ENCODE data around the gene NCBP2.
"Not testable (repeated sequence)": the region's sequence is repeated elsewhere in the genome, so short reads cannot be mapped to it uniquely, and the experiment has no call there.

NCBP2 gene

GRCh38 chr3:196944037-196944790 is 1.9 kb upstream of the NCBP2 start:
- not testable (repeated sequence) for H3K27me3 Mint-ChIP-seq; H3K9me3 Mint-ChIP-seq; ATAC-seq (replicated peaks; ENCODE audit: extremely low read depth, poor library complexity, severe bottlenecking); DNase-seq (ENCODE audit: low spot score in 2 of 2)
- Mint-ChIP-seq H3K36me3 (ENCODE audit: insufficient read depth) (peaks cover 30% of the 10 kb centered on the region), H3K4me3 (peak overlapping the region; percentile 98), H3K4me1 (peaks cover 31% of the 10 kb centered on the region), H3K27ac (ENCODE audit: low read depth) (peak overlapping the region; percentile 98)

- H3K4me3 Mint-ChIP-seq = peak overlapping the region; percentile 98
- ATAC-seq (replicated peaks; ENCODE audit: extremely low read depth, poor library complexity, severe bottlenecking) (no peak), DNase-seq (ENCODE audit: low spot score in 2 of 2) (no peak)
- peak overlapping the region; percentile 98 for H3K27ac Mint-ChIP-seq (ENCODE audit: low read depth)
- peaks cover 31% of the 10 kb centered on the region for H3K4me1 Mint-ChIP-seq
- H3K27me3 Mint-ChIP-seq = no peaks in the 10 kb centered on the region
- H3K36me3 Mint-ChIP-seq (ENCODE audit: insufficient read depth) = peaks cover 42% of the 10 kb centered on the region
- H3K9me3 Mint-ChIP-seq = no peaks in the 10 kb centered on the region
These were observed 568 bp upstream of the NCBP2 start for GRCh38 chr3:196942915-196943277.

GRCh38 chr3:196941729-196942225 is 551 bp downstream of the NCBP2 start:
- Mint-ChIP-seq H3K4me3 (peak overlapping the region; percentile 98), H3K4me1 (peaks cover 31% of the 10 kb centered on the region), H3K27ac (ENCODE audit: low read depth) (peak overlapping the region; percentile 98), H3K36me3 (ENCODE audit: insufficient read depth) (peaks cover 53% of the 10 kb centered on the region), H3K9me3 (no peaks in the 10 kb centered on the region), H3K27me3 (no peaks in the 10 kb centered on the region)
- DNase-seq (ENCODE audit: low spot score in 2 of 2) (peak; percentile 40 to 48), ATAC-seq (replicated peaks; ENCODE audit: extremely low read depth, poor library complexity, severe bottlenecking) (peak; percentile 45)

- H3K9me3 Mint-ChIP-seq = no peaks in the 10 kb centered on the region
- no peak overlapping the region for H3K27ac Mint-ChIP-seq (ENCODE audit: low read depth)
- H3K27me3 Mint-ChIP-seq = no peaks in the 10 kb centered on the region
- H3K4me3 Mint-ChIP-seq = no peak overlapping the region
- H3K4me1 Mint-ChIP-seq = peaks cover 30% of the 10 kb centered on the region
- peaks cover 72% of the 10 kb centered on the region for H3K36me3 Mint-ChIP-seq (ENCODE audit: insufficient read depth)
- DNase-seq (ENCODE audit: low spot score in 2 of 2) = no peak
- ATAC-seq (replicated peaks; ENCODE audit: extremely low read depth, poor library complexity, severe bottlenecking) = no peak
These were observed 3.8 kb downstream of the NCBP2 start for GRCh38 chr3:196938576-196938975.

- Mint-ChIP-seq H3K9me3 (no peaks in the 10 kb centered on the region), H3K27ac (ENCODE audit: low read depth) (no peak overlapping the region), H3K4me3 (no peak overlapping the region), H3K27me3 (no peaks in the 10 kb centered on the region), H3K4me1 (peaks cover 26% of the 10 kb centered on the region), H3K36me3 (ENCODE audit: insufficient read depth) (peaks cover 72% of the 10 kb centered on the region)
- ATAC-seq (replicated peaks; ENCODE audit: extremely low read depth, poor library complexity, severe bottlenecking) (no peak), DNase-seq (ENCODE audit: low spot score in 2 of 2) (no peak)
These were observed 4.2 kb downstream of the NCBP2 start for GRCh38 chr3:196938124-196938523.

GRCh38 chr3:196936288-196936687 is 6.0 kb downstream of the NCBP2 start:
- Mint-ChIP-seq H3K36me3 (ENCODE audit: insufficient read depth) (peaks cover 71% of the 10 kb centered on the region), H3K27ac (ENCODE audit: low read depth) (no peak overlapping the region), H3K4me3 (no peak overlapping the region), H3K9me3 (no peaks in the 10 kb centered on the region), H3K4me1 (peaks cover 10% of the 10 kb centered on the region), H3K27me3 (no peaks in the 10 kb centered on the region)
- DNase-seq (ENCODE audit: low spot score in 2 of 2) = no peak
- ATAC-seq (replicated peaks; ENCODE audit: extremely low read depth, poor library complexity, severe bottlenecking) = no peak

- H3K4me1 Mint-ChIP-seq = no peaks in the 10 kb centered on the region
- peaks cover 64% of the 10 kb centered on the region for H3K36me3 Mint-ChIP-seq (ENCODE audit: insufficient read depth)
- no peak overlapping the region for H3K4me3 Mint-ChIP-seq
- H3K27me3 Mint-ChIP-seq = no peaks in the 10 kb centered on the region
- no peak for ATAC-seq (replicated peaks; ENCODE audit: extremely low read depth, poor library complexity, severe bottlenecking)
- no peaks in the 10 kb centered on the region for H3K9me3 Mint-ChIP-seq
- no peak overlapping the region for H3K27ac Mint-ChIP-seq (ENCODE audit: low read depth)
- no peak for DNase-seq (ENCODE audit: low spot score in 2 of 2)
These were observed 9.7 kb downstream of the NCBP2 start for GRCh38 chr3:196932600-196932999.

GRCh38 chr3:196931828-196932587 is 10.3 kb downstream of the NCBP2 start:
- Mint-ChIP-seq H3K9me3 (no peaks in the 10 kb centered on the region), H3K4me3 (no peak overlapping the region), H3K27me3 (no peaks in the 10 kb centered on the region), H3K4me1 (no peaks in the 10 kb centered on the region), H3K27ac (ENCODE audit: low read depth) (no peak overlapping the region), H3K36me3 (ENCODE audit: insufficient read depth) (peaks cover 63% of the 10 kb centered on the region)
- DNase-seq (ENCODE audit: low spot score in 2 of 2) (no peak), ATAC-seq (replicated peaks; ENCODE audit: extremely low read depth, poor library complexity, severe bottlenecking) (no peak)

- DNase-seq (ENCODE audit: low spot score in 2 of 2) (no peak), ATAC-seq (replicated peaks; ENCODE audit: extremely low read depth, poor library complexity, severe bottlenecking) (no peak)
- Mint-ChIP-seq H3K27me3 (no peaks in the 10 kb centered on the region), H3K27ac (ENCODE audit: low read depth) (no peak overlapping the region), H3K9me3 (no peaks in the 10 kb centered on the region), H3K36me3 (ENCODE audit: insufficient read depth) (peaks cover 57% of the 10 kb centered on the region), H3K4me3 (no peak overlapping the region), H3K4me1 (no peaks in the 10 kb centered on the region)
These were observed 11.2 kb downstream of the NCBP2 start for GRCh38 chr3:196931157-196931556.

- no peak for DNase-seq (ENCODE audit: low spot score in 2 of 2)
- no peak overlapping the region for H3K27ac Mint-ChIP-seq (ENCODE audit: low read depth)
- ATAC-seq (replicated peaks; ENCODE audit: extremely low read depth, poor library complexity, severe bottlenecking) = no peak
- H3K4me3 Mint-ChIP-seq = no peak overlapping the region
- H3K4me1 Mint-ChIP-seq = no peaks in the 10 kb centered on the region
- peaks cover 33% of the 10 kb centered on the region for H3K36me3 Mint-ChIP-seq (ENCODE audit: insufficient read depth)
- no peaks in the 10 kb centered on the region for H3K9me3 Mint-ChIP-seq
- H3K27me3 Mint-ChIP-seq = no peaks in the 10 kb centered on the region
These were observed 14.5 kb downstream of the NCBP2 start for GRCh38 chr3:196927571-196928453.

GRCh38 chr3:196920733-196921132 is 21.6 kb downstream of the NCBP2 start:
- Mint-ChIP-seq H3K27me3 (no peaks in the 10 kb centered on the region), H3K4me1 (peaks cover 7% of the 10 kb centered on the region), H3K36me3 (ENCODE audit: insufficient read depth) (peaks cover 11% of the 10 kb centered on the region), H3K27ac (ENCODE audit: low read depth) (peak overlapping the region; percentile 80), H3K9me3 (peaks cover 6% of the 10 kb centered on the region), H3K4me3 (no peak overlapping the region)
- DNase-seq (ENCODE audit: low spot score in 2 of 2) (no peak), ATAC-seq (replicated peaks; ENCODE audit: extremely low read depth, poor library complexity, severe bottlenecking) (no peak)

- Mint-ChIP-seq H3K4me3 (no peak overlapping the region), H3K4me1 (peaks cover 7% of the 10 kb centered on the region), H3K27me3 (no peaks in the 10 kb centered on the region), H3K9me3 (peaks cover 6% of the 10 kb centered on the region), H3K27ac (ENCODE audit: low read depth) (no peak overlapping the region), H3K36me3 (ENCODE audit: insufficient read depth) (peaks cover 14% of the 10 kb centered on the region)
- DNase-seq (ENCODE audit: low spot score in 2 of 2) = no peak
- ATAC-seq (replicated peaks; ENCODE audit: extremely low read depth, poor library complexity, severe bottlenecking) = no peak
These were observed 23.4 kb downstream of the NCBP2 start for GRCh38 chr3:196918968-196919367.

Data from central memory CD8-positive, alpha-beta T cell (primary cell).